HG02884 (cell line): ENCODE measurements around the gene LCN12.

Source experiments
- ATAC-seq: cut with Tn5 transposase; IDR thresholded peaks from one replicate; pipeline ENCODE4 v1.9.1; 2021; ENCODE audit warnings: mild to moderate bottlenecking, moderate library complexity; ENCODE audit not compliant: unreplicated experiment

Gene LCN12

DNA sequence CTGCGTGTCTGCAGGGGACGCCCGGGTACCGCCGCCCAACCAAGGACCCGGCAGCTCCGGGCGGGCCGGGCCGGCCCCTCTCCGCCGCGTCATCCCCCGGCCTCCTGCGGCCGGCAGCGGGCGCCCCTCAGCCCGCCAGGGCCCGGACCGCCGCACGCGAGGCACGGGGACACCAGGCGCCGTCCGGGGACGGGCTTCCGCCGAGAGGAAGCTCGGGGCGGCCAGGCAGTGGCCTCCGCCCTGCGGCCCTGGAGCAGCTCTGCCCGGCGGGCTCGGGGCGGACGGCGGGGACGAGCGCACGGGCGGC is 7.9 kb upstream of the LCN12 start:
- ATAC-seq = peak; percentile 47

DNA sequence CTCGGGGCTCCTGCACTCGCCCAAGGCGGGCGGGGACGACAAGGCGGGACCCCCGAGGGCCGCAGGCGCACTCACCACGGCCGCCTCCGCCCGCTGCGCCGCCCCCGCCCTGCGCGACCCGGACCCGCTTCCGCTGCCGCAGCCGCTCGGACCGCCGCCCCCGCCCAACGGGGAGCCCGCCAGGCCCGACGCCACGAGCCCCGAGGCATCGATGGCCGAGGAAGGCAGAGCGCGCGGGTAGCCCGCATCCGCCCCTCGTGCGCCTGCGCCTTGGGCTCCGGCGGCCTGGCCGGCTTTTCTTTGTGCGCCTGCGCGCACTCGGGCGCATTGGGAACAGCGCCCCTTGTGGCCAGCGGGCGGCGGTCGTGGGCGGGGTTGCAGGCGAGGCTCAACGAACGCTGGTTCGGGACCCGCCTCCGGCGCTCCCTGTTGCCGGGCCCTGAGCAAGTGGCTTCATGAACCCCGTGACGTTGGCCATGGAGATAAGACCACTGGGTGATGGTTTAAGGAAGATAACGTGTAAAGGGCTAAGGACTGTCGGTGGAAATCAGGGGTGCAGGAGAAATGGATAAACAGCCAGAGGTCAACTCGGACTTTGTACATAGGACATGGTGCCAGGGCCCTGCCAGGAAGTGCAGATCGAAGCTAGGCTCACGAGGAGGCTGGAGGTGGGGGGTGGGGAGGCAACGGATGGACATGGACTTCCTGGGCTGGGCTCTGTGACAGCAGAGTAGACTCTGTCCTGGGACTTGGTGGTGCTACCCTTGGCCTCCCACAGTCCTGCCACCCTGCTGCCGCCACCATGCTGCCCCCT is 7.3 kb upstream of the LCN12 start, which contains the start of the genes C8G and FBXW5:
TSS of gene C8G (plus strand) at position 725 of the 814 bp plus-strand sequence. CDS start at position 803, 78 bp downstream.
TSS of gene FBXW5 (minus strand) at position 220 of the 814 bp plus-strand sequence. CDS start 655 bp downstream, outside the sequence.
- ATAC-seq = peak; percentile 74

DNA sequence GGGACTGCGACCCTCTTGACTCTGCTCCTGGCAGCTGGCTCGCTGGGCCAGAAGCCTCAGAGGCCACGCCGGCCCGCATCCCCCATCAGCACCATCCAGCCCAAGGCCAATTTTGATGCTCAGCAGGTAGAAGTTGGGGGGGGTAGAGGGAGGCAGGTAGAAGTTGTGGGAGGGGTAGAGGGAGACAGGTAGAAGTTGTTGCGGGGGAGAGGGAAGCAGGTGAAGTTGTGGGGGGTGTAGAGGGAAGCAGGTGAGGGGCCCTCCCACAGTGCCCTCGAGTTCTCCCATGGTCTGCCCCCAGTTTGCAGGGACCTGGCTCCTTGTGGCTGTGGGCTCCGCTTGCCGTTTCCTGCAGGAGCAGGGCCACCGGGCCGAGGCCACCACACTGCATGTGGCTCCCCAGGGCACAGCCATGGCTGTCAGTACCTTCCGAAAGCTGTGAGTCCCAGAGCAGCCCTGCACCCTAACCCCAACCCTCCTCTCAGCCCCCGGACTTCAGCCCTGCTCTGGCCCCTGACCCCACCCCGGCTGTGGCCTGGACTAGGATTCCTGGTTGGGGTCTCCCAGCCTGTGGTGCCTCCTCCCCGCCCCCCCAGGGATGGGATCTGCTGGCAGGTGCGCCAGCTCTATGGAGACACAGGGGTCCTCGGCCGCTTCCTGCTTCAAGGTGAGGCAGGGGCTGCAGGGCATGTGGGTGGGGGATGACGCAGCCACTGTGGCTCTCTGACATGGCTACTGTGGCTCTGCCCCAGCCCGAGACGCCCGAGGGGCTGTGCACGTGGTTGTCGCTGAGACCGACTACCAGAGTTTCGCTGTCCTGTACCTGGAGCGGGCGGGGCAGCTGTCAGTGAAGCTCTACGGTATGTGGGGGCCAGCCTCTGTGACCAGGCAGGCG is 6.5 kb upstream of the LCN12 start:
- no peak for ATAC-seq

DNA sequence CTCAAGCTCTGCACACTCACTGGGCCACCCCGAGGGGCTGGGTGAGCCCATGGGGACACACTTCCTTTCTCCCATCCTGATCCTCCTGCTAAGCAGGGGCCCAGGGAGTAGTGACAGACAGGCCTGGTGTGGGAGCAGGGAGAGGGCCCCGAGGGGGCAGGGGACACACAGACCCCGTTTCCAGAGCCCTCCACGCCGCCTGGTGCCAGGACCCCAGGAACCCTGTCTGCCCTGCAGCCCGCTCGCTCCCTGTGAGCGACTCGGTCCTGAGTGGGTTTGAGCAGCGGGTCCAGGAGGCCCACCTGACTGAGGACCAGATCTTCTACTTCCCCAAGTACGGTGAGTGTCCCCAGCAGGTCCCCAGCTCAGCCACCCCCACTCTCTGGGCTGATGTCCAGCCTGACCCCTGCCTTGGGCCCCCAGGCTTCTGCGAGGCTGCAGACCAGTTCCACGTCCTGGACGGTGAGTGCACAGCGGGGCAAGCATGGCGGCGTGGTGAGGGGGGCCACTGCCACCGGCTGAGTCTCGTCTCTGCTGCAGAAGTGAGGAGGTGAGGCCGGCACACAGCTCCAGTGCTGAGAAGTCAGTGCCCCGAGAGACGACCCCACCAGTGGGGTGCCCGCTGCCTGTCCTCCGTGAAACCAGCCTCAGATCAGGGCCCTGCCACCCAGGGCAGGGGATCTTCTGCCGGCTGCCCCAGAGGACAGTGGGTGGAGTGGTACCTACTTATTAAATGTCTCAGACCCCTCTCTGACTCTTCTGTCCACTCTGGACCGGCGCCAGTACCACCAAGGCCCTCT is 5.6 kb upstream of the LCN12 start:
- ATAC-seq = no peak

DNA sequence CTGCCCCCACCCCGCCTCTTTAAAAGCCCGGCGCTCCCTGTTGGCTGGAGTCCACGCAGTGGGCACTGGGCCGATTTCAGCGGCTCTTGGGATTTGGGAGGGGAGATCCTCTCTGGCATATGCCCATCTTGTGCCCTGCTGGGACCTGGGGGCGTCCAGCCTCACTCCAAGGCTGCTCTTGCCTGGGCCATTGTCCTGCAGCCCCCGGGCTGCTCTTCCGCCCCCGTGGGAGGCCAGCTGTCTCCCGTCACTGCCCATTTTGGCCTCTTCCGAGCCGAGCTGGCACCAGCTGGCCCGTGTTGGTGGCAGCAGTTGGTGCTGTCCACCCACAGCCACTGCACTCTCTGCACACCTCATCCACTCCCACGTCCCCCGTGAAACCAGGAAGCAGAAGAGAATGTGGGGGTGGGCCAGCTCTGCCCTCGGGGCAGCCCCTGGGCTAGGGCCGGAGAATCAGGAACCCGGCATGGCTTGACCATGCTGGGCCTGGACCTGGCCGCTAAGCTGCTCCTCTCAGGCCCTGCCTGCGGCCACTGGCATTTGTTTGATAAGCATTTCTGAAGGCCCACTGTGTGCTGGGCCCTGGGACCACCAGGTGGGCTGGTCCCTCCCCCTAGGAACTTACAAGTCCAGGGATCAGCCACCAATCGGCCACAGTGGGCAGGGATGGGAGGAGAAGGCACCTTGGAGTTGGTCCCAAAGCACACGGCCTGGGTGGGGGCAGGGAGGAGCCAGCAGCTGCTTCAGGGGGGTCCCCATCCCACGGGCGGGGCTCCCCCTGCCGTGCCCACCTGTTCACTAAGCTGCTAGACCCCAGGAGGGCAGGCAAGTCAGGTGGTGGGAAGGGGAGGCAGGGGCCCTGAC is 4.8 kb upstream of the LCN12 start:
- ATAC-seq = no peak

DNA sequence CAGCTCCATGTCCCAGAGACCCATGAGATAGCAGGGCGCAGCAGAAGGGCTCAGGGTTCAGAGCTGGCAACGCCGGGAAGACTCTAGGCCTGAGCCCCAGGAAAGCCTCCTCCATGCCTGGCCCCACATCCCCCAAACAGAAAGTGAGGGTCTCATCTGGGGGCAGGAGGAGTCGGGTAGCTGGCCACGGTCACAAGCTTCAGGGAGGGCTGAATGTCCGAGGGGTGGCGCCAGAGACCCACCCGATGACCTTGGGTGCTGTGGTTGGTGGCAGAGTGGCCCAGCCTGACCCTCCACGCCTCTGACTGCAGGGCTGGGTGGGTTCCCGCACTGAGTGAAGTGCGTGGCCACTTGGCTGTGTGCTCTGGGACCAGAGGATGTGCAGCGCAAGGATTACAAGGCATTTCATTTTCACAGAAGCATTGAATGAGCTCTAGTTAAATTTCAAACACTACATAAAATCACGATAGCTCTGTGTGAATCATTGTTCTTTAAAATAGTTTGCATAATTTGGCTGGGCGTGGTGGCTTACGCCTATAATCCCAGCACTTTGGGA is 4.0 kb upstream of the LCN12 start:
- no peak for ATAC-seq

DNA sequence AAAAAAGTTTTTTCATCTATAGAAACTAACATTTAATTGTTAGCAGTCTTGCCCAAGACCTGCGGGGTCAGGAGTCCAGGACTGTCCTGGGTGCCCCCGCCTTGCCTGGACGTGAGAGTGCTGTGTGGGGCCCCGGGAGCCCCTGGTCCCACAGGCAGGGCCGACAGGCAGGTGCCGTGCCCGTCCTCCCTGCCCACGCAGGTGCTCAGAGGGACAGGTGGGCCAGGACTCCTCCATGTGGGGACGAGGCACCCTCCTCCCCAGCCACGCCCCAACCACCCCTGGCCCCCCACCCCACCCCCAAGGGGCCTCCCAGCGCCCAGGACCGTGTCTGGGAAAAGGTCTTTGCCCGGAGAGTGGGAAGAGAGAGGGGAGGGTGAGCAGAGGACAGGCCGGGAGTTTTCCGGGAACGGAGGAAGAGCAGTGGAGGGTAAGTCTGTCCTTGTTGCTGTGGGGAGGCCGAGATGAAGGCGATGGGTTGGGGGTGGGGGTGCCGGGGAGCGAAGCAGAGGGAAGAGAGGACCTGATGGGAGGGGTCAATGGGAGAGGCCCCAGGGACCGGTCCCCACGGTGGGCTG is 2.7 kb upstream of the LCN12 start:
- ATAC-seq = no peak

DNA sequence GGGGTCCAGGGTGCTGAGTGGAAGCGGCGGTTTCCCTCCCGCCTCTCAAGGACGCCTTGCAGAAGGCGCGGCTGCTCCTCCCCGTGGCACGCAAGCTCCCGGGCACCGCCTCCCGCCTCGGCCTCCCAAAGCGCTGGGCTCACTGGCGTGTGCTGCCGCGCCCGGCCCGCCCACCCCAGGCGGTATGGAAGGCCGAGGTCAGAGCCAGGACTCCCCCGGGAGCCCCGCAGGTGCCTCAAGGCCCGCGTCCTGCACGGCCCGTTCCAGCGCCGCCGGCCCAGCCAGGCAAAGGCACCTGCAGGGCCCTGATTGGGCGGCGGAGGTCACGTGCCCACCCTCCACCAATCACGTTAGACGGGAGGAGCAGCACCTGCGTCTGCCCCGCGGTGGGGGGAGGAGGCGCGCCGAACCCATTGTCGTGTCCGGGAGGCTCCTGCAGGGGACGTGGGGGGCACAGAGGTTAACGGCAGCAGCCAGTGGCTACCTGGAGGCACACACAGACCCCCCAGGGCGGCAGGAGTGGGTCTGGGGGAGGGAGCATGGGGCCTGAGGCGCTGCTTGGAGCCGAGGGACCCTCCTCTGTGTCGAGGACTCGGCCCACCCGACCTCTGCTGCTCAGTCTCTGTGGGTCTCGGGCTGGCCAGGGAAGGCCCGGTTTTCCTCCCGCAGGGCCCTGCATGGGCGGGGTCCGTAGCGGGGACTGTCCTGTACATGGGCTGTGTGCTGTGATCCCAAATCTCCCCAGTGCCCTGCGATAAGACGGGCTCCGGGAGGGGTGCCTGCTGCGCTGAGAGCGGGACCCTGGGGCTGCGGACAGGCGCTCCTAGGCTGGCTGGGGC is 2.0 kb upstream of the LCN12 start:
- peak; percentile 83 for ATAC-seq

DNA sequence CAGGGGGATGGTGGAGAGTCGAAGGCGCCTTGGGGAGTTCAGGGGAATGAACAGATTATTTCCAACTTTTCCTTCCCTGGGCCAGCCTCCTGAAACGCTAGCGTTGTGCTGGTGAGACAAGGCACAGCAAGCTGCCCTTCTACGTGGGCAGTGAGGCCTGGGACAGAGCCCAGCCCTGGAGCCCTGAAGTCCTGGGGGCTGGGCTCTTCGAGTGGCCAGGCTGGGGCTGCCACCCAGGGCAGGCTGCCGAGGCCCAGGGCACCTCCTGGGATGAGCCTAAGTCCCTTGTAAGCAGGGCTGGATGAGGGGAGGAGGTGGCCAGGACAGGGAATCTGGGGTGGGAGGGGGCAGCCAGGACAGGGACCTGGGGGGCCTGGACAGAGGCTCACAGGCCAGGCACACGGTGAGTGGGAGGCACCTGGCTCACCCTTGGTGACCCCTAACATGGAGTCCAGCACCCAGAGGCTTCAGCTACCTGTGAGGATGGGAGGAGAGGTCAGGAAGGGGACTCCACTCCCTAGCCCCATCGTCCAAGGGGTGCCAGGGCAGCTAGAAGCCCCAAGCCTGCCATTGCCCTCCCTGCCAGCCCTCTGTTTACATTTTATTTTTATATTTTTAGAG is 1.3 kb upstream of the LCN12 start:
- ATAC-seq = no peak

DNA sequence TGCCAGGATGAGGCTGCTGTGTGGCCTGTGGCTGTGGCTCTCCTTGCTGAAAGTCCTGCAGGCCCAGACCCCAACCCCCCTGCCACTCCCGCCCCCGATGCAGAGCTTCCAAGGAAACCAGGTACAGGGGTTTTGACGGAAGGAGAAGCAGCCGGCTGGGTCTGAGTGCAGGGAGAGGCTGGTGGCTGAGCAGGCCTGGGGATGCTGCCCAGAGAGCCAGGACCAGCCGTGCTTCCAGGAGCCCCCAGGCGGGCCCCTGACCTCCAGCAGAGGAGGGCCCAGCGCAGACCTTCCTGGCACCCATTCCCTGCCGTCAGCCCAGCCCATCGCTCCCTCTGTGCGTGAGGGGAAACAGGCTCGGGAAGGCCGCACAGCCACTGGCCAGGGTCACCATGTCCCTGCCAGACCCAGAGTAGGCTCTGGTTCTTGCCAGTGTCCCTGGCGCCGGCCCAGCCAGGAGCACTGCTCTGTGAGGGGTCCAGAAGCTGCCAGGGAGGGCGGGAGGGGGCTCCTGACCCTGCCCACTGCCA is 313 bp downstream of the LCN12 start:
- no peak for ATAC-seq

DNA sequence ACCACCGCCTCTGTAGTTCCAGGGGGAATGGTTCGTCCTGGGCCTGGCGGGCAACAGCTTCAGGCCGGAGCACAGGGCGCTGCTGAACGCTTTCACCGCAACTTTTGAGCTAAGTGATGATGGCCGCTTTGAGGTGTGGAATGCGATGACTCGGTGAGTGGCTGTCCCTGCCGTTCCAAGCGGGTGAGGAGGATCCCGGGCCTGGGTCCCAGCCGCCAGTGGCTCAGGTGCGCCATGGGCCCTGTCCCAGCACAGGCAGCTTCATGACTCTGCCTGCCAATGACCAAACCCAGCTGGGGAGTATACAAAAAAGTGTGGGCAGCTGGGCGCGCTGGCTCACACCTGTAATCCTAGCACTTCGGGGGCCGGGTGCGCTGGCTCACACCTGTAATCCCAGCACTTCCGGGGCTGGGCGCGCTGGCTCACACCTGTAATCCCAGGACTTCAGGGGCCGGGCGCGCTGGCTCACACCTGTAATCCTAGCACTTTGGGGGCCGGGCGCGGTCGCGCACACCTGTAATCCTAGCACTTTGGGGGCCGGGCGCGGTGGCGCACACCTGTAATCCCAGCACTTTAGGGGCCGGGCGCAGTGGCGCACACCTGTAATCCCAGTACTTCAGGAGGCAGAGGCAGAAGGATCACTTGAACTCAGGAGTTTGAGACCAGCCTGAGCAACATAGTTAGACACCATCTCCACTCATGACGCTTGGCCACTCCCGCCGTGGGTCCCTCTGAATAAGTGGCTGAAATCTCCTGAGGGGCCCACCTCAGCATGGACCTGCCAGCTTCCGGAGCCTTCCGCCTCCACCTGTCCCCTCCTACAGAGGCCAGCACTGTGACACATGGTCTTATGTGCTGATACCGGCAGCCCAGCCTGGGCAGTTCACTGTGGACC is 1.1 kb downstream of the LCN12 start:
- no peak for ATAC-seq

DNA sequence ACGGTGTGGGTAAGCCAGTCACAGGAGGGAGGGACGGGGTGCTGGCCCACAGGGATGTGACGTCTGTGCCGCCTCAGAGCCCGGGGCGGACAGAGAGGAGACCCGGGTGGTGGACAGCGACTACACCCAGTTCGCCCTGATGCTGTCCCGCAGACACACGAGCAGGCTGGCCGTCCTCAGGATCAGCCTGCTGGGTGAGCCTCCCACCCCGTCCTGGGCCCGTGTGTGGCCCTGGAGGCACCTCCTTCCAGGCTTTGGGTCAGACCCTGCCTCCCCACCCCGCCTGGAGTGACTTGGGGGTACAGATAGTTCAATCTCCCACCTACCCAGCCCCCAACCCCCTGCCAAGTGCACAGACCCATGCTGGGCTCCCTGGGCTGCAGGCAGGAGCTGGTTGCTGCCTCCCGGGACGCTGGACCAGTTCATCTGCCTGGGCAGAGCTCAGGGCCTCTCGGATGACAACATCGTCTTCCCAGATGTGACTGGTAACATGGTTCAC is 1.7 kb downstream of the LCN12 start:
- no peak for ATAC-seq

DNA sequence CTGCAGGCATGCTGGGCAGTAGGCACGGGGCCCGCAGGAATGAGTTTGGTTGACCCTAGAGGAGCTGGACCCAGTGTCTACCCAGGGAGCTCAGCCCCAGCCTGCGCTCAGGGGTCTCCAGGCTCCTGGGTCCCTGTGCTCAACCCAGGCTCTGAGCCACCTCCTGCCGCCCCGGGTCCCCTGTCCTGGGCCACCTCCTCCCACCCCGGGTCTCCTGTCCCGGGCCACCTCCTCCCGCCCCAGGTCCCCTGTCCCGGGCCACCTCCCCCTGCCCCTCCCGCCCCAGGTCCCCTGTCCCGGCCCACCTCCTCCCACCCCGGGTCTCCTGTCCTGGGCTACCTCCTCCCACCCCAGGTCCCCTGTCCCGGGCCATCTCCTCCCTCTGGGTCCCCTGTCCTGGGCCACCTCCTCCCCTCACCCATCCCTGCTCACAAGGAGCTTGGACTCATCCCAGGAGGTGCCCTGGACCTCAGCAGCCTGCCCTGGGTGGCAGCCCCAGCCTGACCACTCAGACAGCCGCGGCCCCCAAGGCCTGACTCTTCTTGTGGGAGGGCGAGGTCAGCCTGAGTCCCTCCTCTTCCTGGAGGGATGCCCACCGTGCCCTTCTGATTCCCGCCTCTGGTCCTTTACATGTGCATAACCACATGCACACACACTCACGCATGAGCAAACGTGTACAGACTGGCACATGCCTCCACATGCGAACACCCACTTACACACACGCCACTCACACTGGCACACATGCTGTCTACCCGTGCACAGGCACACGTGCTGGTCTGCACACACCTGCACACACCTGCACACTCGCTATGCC is 2.4 kb downstream of the LCN12 start:
- no peak for ATAC-seq

DNA sequence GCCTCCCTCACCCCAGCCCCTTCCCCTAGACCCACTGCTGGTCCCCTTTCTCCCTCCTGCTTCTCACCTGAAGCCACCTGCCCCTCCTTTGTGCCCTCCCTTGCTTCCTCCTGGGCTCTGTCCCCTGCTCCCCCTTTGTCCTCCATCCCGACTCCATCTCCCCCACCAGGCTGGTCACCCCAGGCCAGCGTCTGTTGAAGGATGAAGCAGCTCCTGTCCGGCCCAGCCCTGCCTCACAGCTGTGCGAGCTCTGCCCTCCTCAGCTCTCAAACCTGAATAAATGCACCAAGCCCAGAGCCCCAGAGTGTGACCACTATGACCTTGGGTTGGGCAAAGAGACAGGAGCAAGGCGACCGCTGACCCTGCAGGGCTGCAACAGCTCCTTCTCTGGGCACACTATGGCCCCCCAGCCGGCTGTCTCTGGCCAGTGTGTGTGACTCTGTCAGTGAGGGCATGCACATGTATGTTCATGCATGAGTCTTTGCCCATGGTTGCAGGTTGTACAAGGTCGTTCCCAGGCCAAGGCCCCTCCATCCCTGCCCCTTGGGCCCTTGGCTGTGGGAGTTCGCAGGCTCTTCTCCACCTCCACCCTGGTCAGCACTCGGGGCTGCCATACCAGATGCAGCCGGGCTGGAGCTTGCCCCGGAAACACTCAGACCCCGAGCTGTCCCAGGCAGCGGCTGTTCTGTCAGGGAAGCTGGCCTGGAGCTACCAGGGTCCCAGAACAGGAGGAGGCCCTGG is 3.3 kb downstream of the LCN12 start:
- ATAC-seq = no peak

DNA sequence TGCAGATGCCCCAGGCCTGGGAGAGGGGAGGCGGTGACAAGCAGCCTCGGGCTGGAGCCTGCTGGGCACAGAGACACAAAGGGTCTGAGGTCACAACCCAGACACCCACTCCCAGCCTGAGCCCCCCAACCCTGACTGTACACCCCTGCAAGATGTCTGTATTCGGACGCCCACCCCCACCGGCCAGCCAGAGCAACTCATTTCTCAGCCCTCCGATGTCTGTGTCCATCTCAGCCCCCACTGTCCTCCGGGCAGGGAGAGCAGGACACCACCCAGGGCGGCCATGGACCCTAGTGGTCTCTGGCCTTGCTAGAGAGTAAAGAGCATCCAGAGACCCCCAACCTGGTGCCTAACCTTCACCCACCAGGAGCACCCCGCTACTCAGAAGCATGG is 3.9 kb downstream of the LCN12 start:
- no peak for ATAC-seq
